HG03064 (cell line): Measurements from ENCODE around the gene PIAS1.
"Not testable (repeated sequence)": the region's sequence is repeated elsewhere in the genome, so short reads cannot be mapped to it uniquely, and the experiment has no call there.

Experiments
- ATAC-seq: cut with Tn5 transposase; IDR thresholded peaks from one replicate; pipeline ENCODE4 v1.9.1; 2021; ENCODE audit warnings: low read depth; ENCODE audit not compliant: unreplicated experiment

The PIAS1 gene

GRCh38 chr15:68113273-68113672 lies 59.2 kb downstream of the PIAS1 start:
- ATAC-seq, result no peak

- no peak for ATAC-seq
Observed at GRCh38 chr15:68113751-68114150, 59.6 kb downstream of the PIAS1 start.

- no peak for ATAC-seq
Observed at GRCh38 chr15:68114356-68114755, 60.2 kb downstream of the PIAS1 start.

GRCh38 chr15:68114840-68115239 lies 60.7 kb downstream of the PIAS1 start:
- ATAC-seq, result no peak

- ATAC-seq, result no peak
Observed at GRCh38 chr15:68124700-68125099, 70.6 kb downstream of the PIAS1 start.

GRCh38 chr15:68126396-68126795 lies 72.3 kb downstream of the PIAS1 start:
- ATAC-seq, result no peak

- ATAC-seq, result no peak
Observed at GRCh38 chr15:68129072-68129471, 75.0 kb downstream of the PIAS1 start.

GRCh38 chr15:68130851-68131250 lies 76.7 kb downstream of the PIAS1 start:
- ATAC-seq, result no peak

- no peak for ATAC-seq
Observed at GRCh38 chr15:68137096-68137495, 83.0 kb downstream of the PIAS1 start.

GRCh38 chr15:68143129-68143528 lies 89.0 kb downstream of the PIAS1 start:
- no peak for ATAC-seq

- ATAC-seq, result no peak
Observed at GRCh38 chr15:68143785-68144184, 89.7 kb downstream of the PIAS1 start.

GRCh38 chr15:68145706-68146105 lies 91.6 kb downstream of the PIAS1 start:
- ATAC-seq, result no peak

GRCh38 chr15:68148039-68148438 lies 93.9 kb downstream of the PIAS1 start:
- ATAC-seq, result no peak

GRCh38 chr15:68149059-68149458 lies 94.9 kb downstream of the PIAS1 start:
- no peak for ATAC-seq

GRCh38 chr15:68150187-68150586 lies 96.1 kb downstream of the PIAS1 start:
- ATAC-seq, result no peak

- ATAC-seq, result no peak
Observed at GRCh38 chr15:68151277-68151676, 97.2 kb downstream of the PIAS1 start.

GRCh38 chr15:68152342-68152741 lies 98.2 kb downstream of the PIAS1 start:
- ATAC-seq, result no peak

GRCh38 chr15:68154923-68155559 lies 100.9 kb downstream of the PIAS1 start:
- no peak for ATAC-seq

- ATAC-seq, result no peak
Observed at GRCh38 chr15:68157074-68157473, 103.0 kb downstream of the PIAS1 start.

GRCh38 chr15:68158046-68158628 lies 104.0 kb downstream of the PIAS1 start:
- no peak for ATAC-seq

GRCh38 chr15:68163191-68163590 lies 109.1 kb downstream of the PIAS1 start:
- ATAC-seq, result no peak

GRCh38 chr15:68166847-68167246 lies 112.7 kb downstream of the PIAS1 start:
- no peak for ATAC-seq

GRCh38 chr15:68172037-68172436 lies 117.9 kb downstream of the PIAS1 start:
- ATAC-seq, result not testable (repeated sequence)
